GM12872 (cell line): ENCODE data around the gene C2orf80.

Experiments
- CTCF ChIP-seq: IDR thresholded peaks from 3 replicates; pipeline ENCODE4 v1.5.1; 2011; ENCODE audit warnings: low read depth, mild to moderate bottlenecking, low read length, moderate library complexity; ENCODE audit not compliant: insufficient read depth

Gene C2orf80

GRCh38 chr2:208175069-208175839, 14.6 kb downstream of the C2orf80 start:
- TF ChIP-seq CTCF = peak; percentile 91

- TF ChIP-seq CTCF = no peak
Measured at GRCh38 chr2:208174144-208174543, 15.7 kb downstream of the C2orf80 start.

- TF ChIP-seq CTCF = no peak
Measured at GRCh38 chr2:208172125-208172524, 17.7 kb downstream of the C2orf80 start.

DNA sequence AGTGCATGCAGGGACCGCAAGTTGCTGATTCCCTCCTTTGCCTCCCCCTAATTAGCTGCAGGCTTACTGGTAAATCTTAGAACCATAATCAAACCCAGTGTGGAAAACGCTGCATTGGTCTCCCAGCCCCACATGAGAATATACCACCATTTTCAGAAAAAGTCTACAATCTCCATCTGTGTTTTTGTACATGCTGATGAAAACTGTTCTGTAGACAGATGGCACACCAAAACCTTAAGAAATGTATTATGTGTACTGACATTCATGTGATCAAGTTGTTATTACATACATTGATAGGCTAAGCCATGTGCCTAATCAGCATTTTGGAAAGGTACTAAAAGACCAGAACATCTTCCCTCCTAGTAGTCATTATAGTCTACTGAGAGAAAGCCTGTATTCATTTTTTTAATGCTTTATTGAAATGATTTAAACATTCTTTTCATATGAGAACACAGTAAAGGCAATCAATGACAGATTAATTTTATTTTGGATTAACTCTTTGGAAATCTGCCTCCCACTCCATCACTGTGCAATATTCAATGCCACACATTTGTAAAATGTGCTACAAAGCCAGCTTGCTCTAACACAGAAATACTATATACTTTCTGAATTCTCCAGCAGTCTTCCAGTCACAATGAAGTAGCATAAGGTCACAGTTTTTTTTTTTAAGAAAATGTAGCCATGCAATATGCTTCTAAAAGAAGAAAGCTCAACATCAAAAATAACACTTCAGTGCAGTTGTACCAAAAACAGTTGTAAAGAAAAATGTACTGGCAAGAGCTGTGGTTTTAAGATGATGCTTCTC, 24.7 kb downstream of the C2orf80 start:
- TF ChIP-seq CTCF = no peak

DNA sequence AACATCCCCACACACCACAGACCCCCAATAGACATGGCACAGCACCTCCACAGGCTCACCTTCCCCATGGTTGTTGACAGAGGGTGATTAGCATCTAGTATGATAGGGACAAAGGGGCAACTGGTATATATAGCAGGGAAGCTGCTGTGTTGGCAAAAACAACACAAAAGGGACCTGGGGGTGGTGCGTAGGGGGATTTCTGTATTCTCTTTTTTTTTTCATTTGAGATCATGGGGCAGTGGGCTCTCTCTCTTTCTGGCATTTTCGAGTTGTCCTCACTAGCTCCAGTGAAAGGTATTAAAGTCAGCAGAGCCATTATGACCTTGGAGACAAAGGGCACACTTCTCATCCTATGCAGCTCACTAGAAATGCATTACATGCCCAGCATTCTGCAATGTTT, 26.3 kb downstream of the C2orf80 start, which contains the start of gene CRYGA:
Gene CRYGA, minus strand, starts transcription at position 101 of the 400 bp plus-strand sequence. Its CDS starts 33 bp downstream, at position 68.
- no peak for TF ChIP-seq CTCF

DNA sequence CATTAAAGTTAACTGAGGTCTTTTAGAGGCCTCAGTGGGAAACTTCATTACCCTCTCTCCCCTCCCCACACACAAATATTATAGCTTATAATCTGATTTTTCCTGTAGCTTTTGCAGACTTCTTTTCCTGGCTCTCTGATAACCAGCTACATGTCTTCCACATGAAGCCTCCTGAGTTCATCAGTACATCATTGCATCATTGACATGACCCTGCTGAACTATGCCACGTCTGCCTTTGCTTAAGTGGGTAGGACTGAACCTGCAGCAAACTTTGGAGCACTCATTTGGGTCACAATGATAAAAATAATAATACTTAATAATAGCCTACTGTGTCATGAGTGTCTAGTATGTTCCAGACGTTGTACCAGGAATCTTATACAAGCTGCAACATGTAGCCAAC, 33.4 kb downstream of the C2orf80 start:
- no peak for TF ChIP-seq CTCF

DNA sequence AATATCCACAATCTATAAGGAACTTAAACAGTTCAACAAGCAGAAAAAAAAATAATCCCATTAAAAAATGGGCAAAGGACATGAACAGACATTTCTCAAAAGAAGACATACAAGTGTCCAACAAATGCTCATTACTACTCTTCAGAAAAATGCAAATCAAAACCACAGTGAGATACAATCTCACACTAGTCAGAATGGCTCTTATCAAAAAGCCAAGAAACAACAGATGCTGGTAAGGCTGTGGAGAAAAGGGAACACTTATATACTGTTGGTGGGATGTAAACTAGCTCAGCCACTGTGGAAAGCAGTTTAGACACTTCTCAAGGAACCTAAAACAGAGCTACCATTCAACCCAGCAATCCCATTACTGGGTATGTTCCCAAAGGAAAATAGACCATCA, 36.7 kb downstream of the C2orf80 start:
- TF ChIP-seq CTCF = no peak
